Activated T-cell treated with anti-CD3 and anti-CD28 coated beads, Interleukin-2, amount 50 U/mL, for 72 hours (primary cell): ENCODE results near the gene TNFSF13. TPM values are rescaled to one million over a fixed set of nuclear protein-coding genes. Genes with fewer than 3 reads are reported as not detected.
A peak's percentile ranks its signal among the peaks of the same experiment; 100 is the strongest.
"Not testable (repeated sequence)": the region's sequence is repeated elsewhere in the genome, so short reads cannot be mapped to it uniquely, and the experiment has no call there.

Experiments used
- ATAC-seq, 2 donors: fragments of 150-1000 bp; cut with Tn5 transposase; replicated peaks in 1 of 2; 2 replicates each; pipeline ENCODE4 v1.10.0; 2021; ENCODE audit warnings: moderate library complexity in 2 of 2, mild to moderate bottlenecking in 1 of 2
- DNase-seq, 2 donors: peaks; one replicate each; pipeline ENCODE4 v3.0.0; 2021 to 2022; ENCODE audit warnings: mixed read lengths in 1 of 2
- H3K27ac Mint-ChIP-seq: one replicate; pipeline ENCODE4 v1.8.0; 2022; ENCODE audit warnings: mild to moderate bottlenecking, moderate library complexity, mixed read lengths
- H3K27me3 Mint-ChIP-seq: one replicate; pipeline ENCODE4 v1.8.0; 2022; ENCODE audit warnings: low read depth, mixed read lengths
- H3K36me3 Mint-ChIP-seq, 2 donors: one replicate each; pipeline ENCODE4 v1.8.0; 2022; ENCODE audit warnings: mixed read lengths in 2 of 2, mild to moderate bottlenecking in 1 of 2; ENCODE audit not compliant: insufficient read depth in 2 of 2
- H3K4me1 Mint-ChIP-seq: one replicate; pipeline ENCODE4 v1.8.0; 2022; ENCODE audit warnings: low read depth, mixed read lengths
- H3K4me3 Mint-ChIP-seq, 2 donors: one replicate each; pipeline ENCODE4 v1.8.0; 2022; ENCODE audit warnings: mild to moderate bottlenecking in 2 of 2, mixed read lengths in 2 of 2, moderate library complexity in 2 of 2
- H3K9me3 Mint-ChIP-seq, 2 donors: one replicate each; pipeline ENCODE4 v1.8.0; 2022; ENCODE audit warnings: mixed read lengths in 2 of 2
- total RNA-seq, 2 donors: library from RNA; stranded (reverse); gene quantifications; one replicate each; pipeline ENCODE4 v1.2.3, GENCODE V29; 2022

Gene TNFSF13
- total RNA-seq, 2 donors from 2014 or later: 4.3 to 7.8 TPM

GRCh38 chr17:7583253-7584109, 24.9 kb downstream of the TNFSF13 start, which contains the start of gene MPDU1:
Gene MPDU1, plus strand, starts transcription at chr17:7583852. Its CDS starts 11 bp downstream, at chr17:7583863.
- Mint-ChIP-seq H3K36me3 (peaks cover 13 to 16% of the 10 kb centered on the region in 2 donors), H3K4me3 (peak within 1 kb of the TSS; percentile 87 to 95), H3K27me3 (no peaks in the 10 kb centered on the region), H3K4me1 (peaks cover 64% of the 10 kb centered on the region), H3K27ac (peak within 1 kb of the TSS; percentile 95), H3K9me3 (no peaks in the 10 kb centered on the region)
- ATAC-seq: peak; percentile 62 to 71
- peak; percentile 96 for DNase-seq

- ATAC-seq (no peak), DNase-seq (no peak)
- Mint-ChIP-seq H3K9me3 (no peaks in the 10 kb centered on the region), H3K4me1 (peaks cover 31% of the 10 kb centered on the region), H3K4me3 (no peak overlapping the region), H3K27ac (peak overlapping the region; percentile 41), H3K36me3 (peaks cover 8 to 10% of the 10 kb centered on the region in 2 donors), H3K27me3 (no peaks in the 10 kb centered on the region)
Measured at GRCh38 chr17:7586673-7587419, 28.3 kb downstream of the TNFSF13 start.

GRCh38 chr17:7587420-7588151, 29.0 kb downstream of the TNFSF13 start:
- H3K27me3 Mint-ChIP-seq: no peaks in the 10 kb centered on the region
- ATAC-seq (no peak), DNase-seq (no peak)

GRCh38 chr17:7588553-7589203, 30.1 kb downstream of the TNFSF13 start:
- H3K9me3 Mint-ChIP-seq: no peaks in the 10 kb centered on the region
- DNase-seq (no peak), ATAC-seq (no peak)
- H3K4me1 Mint-ChIP-seq: peaks cover 19% of the 10 kb centered on the region
- H3K27ac Mint-ChIP-seq: no peak overlapping the region
- H3K27me3 Mint-ChIP-seq: no peaks in the 10 kb centered on the region
- H3K36me3 Mint-ChIP-seq: peaks cover 5 to 7% of the 10 kb centered on the region in 2 donors
- H3K4me3 Mint-ChIP-seq: no peak overlapping the region

More at GRCh38 chr17:7587420-7588151, 29.0 kb downstream of the TNFSF13 start:
- Mint-ChIP-seq H3K27ac (peak overlapping the region; percentile 16), H3K4me1 (peaks cover 24% of the 10 kb centered on the region), H3K4me3 (no peak overlapping the region), H3K36me3 (peaks cover 5 to 7% of the 10 kb centered on the region in 2 donors), H3K9me3 (no peaks in the 10 kb centered on the region)

GRCh38 chr17:7589204-7589868, 30.8 kb downstream of the TNFSF13 start:
- peaks cover 17% of the 10 kb centered on the region for H3K4me1 Mint-ChIP-seq
- H3K27me3 Mint-ChIP-seq: no peaks in the 10 kb centered on the region
- no peak overlapping the region for H3K4me3 Mint-ChIP-seq
- DNase-seq (peak; percentile 68 to 72), ATAC-seq (peak; percentile 65 to 69)
- H3K9me3 Mint-ChIP-seq: no peaks in the 10 kb centered on the region
- H3K27ac Mint-ChIP-seq: no peak overlapping the region
- peaks cover 2 to 11% of the 10 kb centered on the region in 2 donors for H3K36me3 Mint-ChIP-seq

GRCh38 chr17:7589891-7590691, 31.5 kb downstream of the TNFSF13 start, which contains the start of gene SOX15:
Gene SOX15, minus strand, starts transcription at chr17:7590094. Its CDS starts 418 bp downstream, at chr17:7589676.
- DNase-seq: peak in 1 of 2 donors; percentile 11
- Mint-ChIP-seq H3K27ac (peak within 1 kb of the TSS; percentile 7), H3K27me3 (no peaks in the 10 kb centered on the region), H3K4me3 (no peak within 1 kb of the TSS), H3K9me3 (no peaks in the 10 kb centered on the region), H3K36me3 (peaks cover 0 to 11% of the 10 kb centered on the region in 2 donors), H3K4me1 (peaks cover 9% of the 10 kb centered on the region)
- no peak for ATAC-seq

- ATAC-seq: no peak
- peaks cover 3% of the 10 kb centered on the region for H3K4me1 Mint-ChIP-seq
- H3K36me3 Mint-ChIP-seq: peaks cover 0 to 14% of the 10 kb centered on the region in 2 donors
- no peaks in the 10 kb centered on the region for H3K27me3 Mint-ChIP-seq
- peak overlapping the region; percentile 7 for H3K27ac Mint-ChIP-seq
- no peak for DNase-seq
- H3K9me3 Mint-ChIP-seq: no peaks in the 10 kb centered on the region
- no peak overlapping the region for H3K4me3 Mint-ChIP-seq
Measured at GRCh38 chr17:7590743-7591142, 32.2 kb downstream of the TNFSF13 start.

- Mint-ChIP-seq H3K36me3 (peaks cover 0 to 15% of the 10 kb centered on the region in 2 donors), H3K27me3 (no peaks in the 10 kb centered on the region), H3K27ac (no peak overlapping the region), H3K9me3 (no peaks in the 10 kb centered on the region), H3K4me1 (no peaks in the 10 kb centered on the region), H3K4me3 (no peak overlapping the region)
- no peak for DNase-seq
- no peak for ATAC-seq
Measured at GRCh38 chr17:7591596-7591995, 33.0 kb downstream of the TNFSF13 start.

GRCh38 chr17:7592422-7593021, 34.0 kb downstream of the TNFSF13 start:
- H3K36me3 Mint-ChIP-seq: peaks cover 2 to 18% of the 10 kb centered on the region in 2 donors
- no peak for DNase-seq
- H3K4me1 Mint-ChIP-seq: no peaks in the 10 kb centered on the region
- no peaks in the 10 kb centered on the region for H3K27me3 Mint-ChIP-seq
- no peak overlapping the region for H3K27ac Mint-ChIP-seq
- ATAC-seq: no peak
- no peak overlapping the region for H3K4me3 Mint-ChIP-seq
- no peaks in the 10 kb centered on the region for H3K9me3 Mint-ChIP-seq

- no peaks in the 10 kb centered on the region for H3K9me3 Mint-ChIP-seq
- ATAC-seq: no peak
- no peak overlapping the region for H3K27ac Mint-ChIP-seq
- no peaks in the 10 kb centered on the region for H3K27me3 Mint-ChIP-seq
- H3K4me3 Mint-ChIP-seq: no peak overlapping the region
- H3K4me1 Mint-ChIP-seq: no peaks in the 10 kb centered on the region
- peaks cover 2 to 19% of the 10 kb centered on the region in 2 donors for H3K36me3 Mint-ChIP-seq
- DNase-seq: no peak
Measured at GRCh38 chr17:7593296-7593695, 34.7 kb downstream of the TNFSF13 start.

- not testable (repeated sequence) for H3K27me3 Mint-ChIP-seq, H3K9me3 Mint-ChIP-seq, DNase-seq, H3K4me3 Mint-ChIP-seq, H3K4me1 Mint-ChIP-seq, ATAC-seq, H3K27ac Mint-ChIP-seq
- peaks cover 7 to 41% of the 10 kb centered on the region in 2 donors for H3K36me3 Mint-ChIP-seq
Measured at GRCh38 chr17:7597561-7597960, 39.0 kb downstream of the TNFSF13 start.
